Neural cell (in vitro differentiated cells): ENCODE results near the gene EXOC4.

ENCODE experiments used
- CTCF ChIP-seq: fragments of 450-650 bp; IDR thresholded peaks from 2 replicates; pipeline ENCODE4 v1.5.1; 2014; ENCODE audit warnings: antibody characterized with exemption, mild to moderate bottlenecking, moderate library complexity; ENCODE audit not compliant: poor library complexity, severe bottlenecking
- EP300 ChIP-seq: fragments of 450-650 bp; conservative IDR thresholded peaks from 2 replicates; pipeline ENCODE4 v1.6.1; 2014; ENCODE audit warnings: antibody characterized with exemption, mild to moderate bottlenecking, moderate library complexity; ENCODE audit not compliant: poor library complexity, severe bottlenecking
- EZH2 ChIP-seq: fragments of 200-600, 300-800 bp; shearing (Covaris generic), sonication (generic); IDR thresholded peaks from 2 replicates; pipeline ENCODE4 v1.6.1; 2014; ENCODE audit warnings: antibody characterized with exemption, low read length, borderline replicate concordance, mild to moderate bottlenecking; ENCODE audit not compliant: insufficient read depth, poor library complexity, severe bottlenecking
- POLR2AphosphoS5 ChIP-seq: IDR thresholded peaks from 2 replicates; pipeline ENCODE4 v1.6.1; 2012
- RAD21 ChIP-seq: fragments of 450-650 bp; conservative IDR thresholded peaks from 2 replicates; pipeline ENCODE4 v1.6.1; 2014; ENCODE audit warnings: antibody characterized with exemption, mild to moderate bottlenecking, moderate library complexity
- REST ChIP-seq: IDR thresholded peaks from 2 replicates; pipeline ENCODE4 v1.6.1; 2012; ENCODE audit warnings: borderline replicate concordance

- no peak for TF ChIP-seq CTCF
- TF ChIP-seq POLR2AphosphoS5: no peak
- TF ChIP-seq EP300: no peak
- TF ChIP-seq EZH2: no peak
- no peak for TF ChIP-seq RAD21
- TF ChIP-seq REST: no peak
Observed at GRCh38 chr7:133436014-133436428, 183.1 kb downstream of the EXOC4 start.
